Measurements from ENCODE around the gene PLET1. TPM values are rescaled to one million over a fixed set of nuclear protein-coding genes. Genes with fewer than 3 reads are reported as not detected.

Gene PLET1
- total RNA-seq, 1 donor from 2014 or later = not detected

Other genes starting within 250 kb of the PLET1 start
- 26.1 TPM for gene DLAT, start 235.5 kb downstream of the PLET1 start, total RNA-seq
- 6.4 TPM for gene PIH1D2, start 186.8 kb downstream of the PLET1 start, total RNA-seq
- gene NKAPD1, start 186.6 kb downstream of the PLET1 start, total RNA-seq = 20.6 TPM
- gene TIMM8B, start 174.1 kb downstream of the PLET1 start, total RNA-seq = 35.9 TPM
- 91.2 TPM for gene SDHD, start 174.0 kb downstream of the PLET1 start, total RNA-seq
- gene IL18, start 96.8 kb downstream of the PLET1 start, total RNA-seq = 48.7 TPM
- gene TEX12, start 93.5 kb downstream of the PLET1 start, total RNA-seq = not detected
- 8.9 TPM for gene BCO2, start 85.3 kb downstream of the PLET1 start, total RNA-seq
- 22.8 TPM for gene PTS, start 34.4 kb downstream of the PLET1 start, total RNA-seq